Neuron (in vitro differentiated cells): ENCODE measurements around the gene PKIG.
"Not testable (repeated sequence)": the region's sequence is repeated elsewhere in the genome, so short reads cannot be mapped to it uniquely, and the experiment has no call there.

Experiments
- H2AFZ ChIP-seq: one replicate; pipeline ENCODE4 v1.6.1; 2013; ENCODE audit warnings: low read depth, mild to moderate bottlenecking, inconsistent platforms, low read length, moderate library complexity
- H3K27me3 ChIP-seq: one replicate; pipeline ENCODE4 v1.6.1; 2013; ENCODE audit warnings: low read length; ENCODE audit not compliant: insufficient read depth
- H3K36me3 ChIP-seq: one replicate; pipeline ENCODE4 v1.6.1; 2013; ENCODE audit warnings: low read length; ENCODE audit not compliant: insufficient read depth
- H3K4me1 ChIP-seq: one replicate; pipeline ENCODE4 v1.6.1; 2013; ENCODE audit warnings: low read length; ENCODE audit not compliant: insufficient read depth
- H3K4me3 ChIP-seq: 2 replicates; pipeline ENCODE4 v1.5.1; 2013; ENCODE audit warnings: mild to moderate bottlenecking, low read length, moderate library complexity
- H3K9me3 ChIP-seq: one replicate; pipeline ENCODE4 v1.6.1; 2013; ENCODE audit warnings: low read length

Gene PKIG

GRCh38 chr20:44579313-44580081, 2.9 kb upstream of the PKIG start:
- Histone ChIP-seq H3K4me3 (peak overlapping the region; percentile 14), H2AFZ (no peak overlapping the region), H3K9me3 (peaks cover 2% of the 10 kb centered on the region), H3K27me3 (no peaks in the 10 kb centered on the region), H3K36me3 (no peaks in the 10 kb centered on the region), H3K4me1 (peaks cover 18% of the 10 kb centered on the region)

- H3K27me3 ChIP-seq = no peaks in the 10 kb centered on the region
- H3K4me1 ChIP-seq = peaks cover 18% of the 10 kb centered on the region
- no peak overlapping the region for H3K4me3 ChIP-seq
- peaks cover 2% of the 10 kb centered on the region for H3K9me3 ChIP-seq
- no peaks in the 10 kb centered on the region for H3K36me3 ChIP-seq
- no peak overlapping the region for H2AFZ ChIP-seq
Observed at GRCh38 chr20:44580581-44581268, 1.7 kb upstream of the PKIG start.

GRCh38 chr20:44581515-44581914, 864 bp upstream of the PKIG start:
- Histone ChIP-seq H3K9me3 (peaks cover 2% of the 10 kb centered on the region), H3K27me3 (no peaks in the 10 kb centered on the region), H3K4me3 (no peak overlapping the region), H2AFZ (no peak overlapping the region), H3K36me3 (no peaks in the 10 kb centered on the region), H3K4me1 (peaks cover 18% of the 10 kb centered on the region)

GRCh38 chr20:44583157-44583556, 778 bp downstream of the PKIG start:
- H3K27me3 ChIP-seq = no peaks in the 10 kb centered on the region
- H3K4me1 ChIP-seq = peaks cover 18% of the 10 kb centered on the region
- H3K36me3 ChIP-seq = no peaks in the 10 kb centered on the region
- no peak overlapping the region for H2AFZ ChIP-seq
- H3K9me3 ChIP-seq = no peaks in the 10 kb centered on the region
- H3K4me3 ChIP-seq = no peak overlapping the region

- H3K9me3 ChIP-seq = no peaks in the 10 kb centered on the region
- H3K4me1 ChIP-seq = peaks cover 17% of the 10 kb centered on the region
- H3K36me3 ChIP-seq = no peaks in the 10 kb centered on the region
- no peaks in the 10 kb centered on the region for H3K27me3 ChIP-seq
- H2AFZ ChIP-seq = no peak overlapping the region
- H3K4me3 ChIP-seq = no peak overlapping the region
Observed at GRCh38 chr20:44584162-44584561, 1.8 kb downstream of the PKIG start.

- Histone ChIP-seq H3K27me3 (no peaks in the 10 kb centered on the region), H2AFZ (no peak overlapping the region), H3K4me3 (no peak overlapping the region), H3K4me1 (peaks cover 6% of the 10 kb centered on the region), H3K36me3 (no peaks in the 10 kb centered on the region), H3K9me3 (no peaks in the 10 kb centered on the region)
Observed at GRCh38 chr20:44585057-44585963, 2.9 kb downstream of the PKIG start.

- no peak overlapping the region for H2AFZ ChIP-seq
Observed at GRCh38 chr20:44586289-44586911, 4.0 kb downstream of the PKIG start.

GRCh38 chr20:44587035-44587980, 4.9 kb downstream of the PKIG start:
- no peaks in the 10 kb centered on the region for H3K27me3 ChIP-seq
- H3K9me3 ChIP-seq = no peaks in the 10 kb centered on the region
- peaks cover 2% of the 10 kb centered on the region for H3K4me1 ChIP-seq
- no peak overlapping the region for H3K4me3 ChIP-seq
- peaks cover 13% of the 10 kb centered on the region for H3K36me3 ChIP-seq
- H2AFZ ChIP-seq = no peak overlapping the region

More at GRCh38 chr20:44586289-44586911, 4.0 kb downstream of the PKIG start:
- Histone ChIP-seq H3K9me3 (no peaks in the 10 kb centered on the region), H3K4me1 (peaks cover 5% of the 10 kb centered on the region), H3K36me3 (peaks cover 6% of the 10 kb centered on the region), H3K27me3 (no peaks in the 10 kb centered on the region), H3K4me3 (no peak overlapping the region)

GRCh38 chr20:44588321-44588720, 5.9 kb downstream of the PKIG start:
- H2AFZ ChIP-seq, H3K4me3 ChIP-seq, H3K4me1 ChIP-seq, H3K27me3 ChIP-seq, H3K9me3 ChIP-seq: not testable (repeated sequence)
- H3K36me3 ChIP-seq = peaks cover 15% of the 10 kb centered on the region

- Histone ChIP-seq H3K36me3 (peaks cover 15% of the 10 kb centered on the region), H3K4me1 (peaks cover 2% of the 10 kb centered on the region), H3K4me3 (no peak overlapping the region), H3K9me3 (no peaks in the 10 kb centered on the region), H3K27me3 (no peaks in the 10 kb centered on the region), H2AFZ (no peak overlapping the region)
Observed at GRCh38 chr20:44589537-44589936, 7.2 kb downstream of the PKIG start.

GRCh38 chr20:44590980-44591778, 8.8 kb downstream of the PKIG start:
- H3K4me1 ChIP-seq = peaks cover 2% of the 10 kb centered on the region
- no peak overlapping the region for H2AFZ ChIP-seq
- H3K9me3 ChIP-seq = no peaks in the 10 kb centered on the region
- no peak overlapping the region for H3K4me3 ChIP-seq
- H3K27me3 ChIP-seq = no peaks in the 10 kb centered on the region
- peaks cover 15% of the 10 kb centered on the region for H3K36me3 ChIP-seq
